Fibroblast of villous mesenchyme (primary cell): ENCODE results near the gene SPATA13. TPM values are rescaled to one million over a fixed set of nuclear protein-coding genes. Genes with fewer than 3 reads are reported as not detected.

Experiments
- DNase-seq: peaks from one replicate; pipeline ENCODE4 v3.0.0-alpha.2; 2010; ENCODE audit warnings: low read depth
- H3K4me3 ChIP-seq: 2 replicates; pipeline ENCODE4 v1.5.1; 2011; ENCODE audit warnings: low read depth, mild to moderate bottlenecking, low read length
- small RNA-seq: library from RNA; depleted of rRNA; stranded (forward); fragments of <200 nt; gene quantifications from one replicate; pipeline ENCODE3, GENCODE V24; 2012
- total RNA-seq: library from RNA; depleted of rRNA; stranded (reverse); fragments of >200 nt; gene quantifications from 2 replicates; pipeline ENCODE4 v1.2.3, GENCODE V29; 2012
- TF ChIP-seq, protein P1 (sequence below): IDR thresholded peaks from 2 replicates; pipeline ENCODE4 v1.5.1; 2012; ENCODE audit warnings: low read depth, mild to moderate bottlenecking, low read length; ENCODE audit not compliant: insufficient read depth

Gene SPATA13
- total RNA-seq, 1 donor, result 19.9 TPM

DNA sequence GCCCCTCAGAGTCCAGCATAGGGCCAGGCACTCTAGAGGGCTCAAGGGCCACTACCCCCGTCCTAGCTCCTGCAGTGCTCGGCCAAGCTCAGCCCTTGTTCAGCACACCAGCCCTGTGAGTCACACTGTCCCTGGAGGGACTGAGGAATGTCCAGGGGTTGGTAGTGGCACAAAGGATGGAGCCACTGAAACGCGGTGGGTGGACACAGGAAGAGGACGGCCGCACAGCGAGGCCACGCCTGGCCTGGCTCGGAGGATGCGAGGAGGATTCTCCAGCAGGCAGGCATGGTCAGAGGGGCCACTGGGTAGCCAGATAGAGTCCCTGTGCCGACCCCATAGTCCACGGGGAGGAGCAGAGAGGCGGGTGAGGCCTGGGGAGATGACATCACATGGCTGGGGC lies 194.6 kb downstream of the SPATA13 start:
- no peak overlapping the region for H3K4me3 ChIP-seq
- TF ChIP-seq, protein P1, sequence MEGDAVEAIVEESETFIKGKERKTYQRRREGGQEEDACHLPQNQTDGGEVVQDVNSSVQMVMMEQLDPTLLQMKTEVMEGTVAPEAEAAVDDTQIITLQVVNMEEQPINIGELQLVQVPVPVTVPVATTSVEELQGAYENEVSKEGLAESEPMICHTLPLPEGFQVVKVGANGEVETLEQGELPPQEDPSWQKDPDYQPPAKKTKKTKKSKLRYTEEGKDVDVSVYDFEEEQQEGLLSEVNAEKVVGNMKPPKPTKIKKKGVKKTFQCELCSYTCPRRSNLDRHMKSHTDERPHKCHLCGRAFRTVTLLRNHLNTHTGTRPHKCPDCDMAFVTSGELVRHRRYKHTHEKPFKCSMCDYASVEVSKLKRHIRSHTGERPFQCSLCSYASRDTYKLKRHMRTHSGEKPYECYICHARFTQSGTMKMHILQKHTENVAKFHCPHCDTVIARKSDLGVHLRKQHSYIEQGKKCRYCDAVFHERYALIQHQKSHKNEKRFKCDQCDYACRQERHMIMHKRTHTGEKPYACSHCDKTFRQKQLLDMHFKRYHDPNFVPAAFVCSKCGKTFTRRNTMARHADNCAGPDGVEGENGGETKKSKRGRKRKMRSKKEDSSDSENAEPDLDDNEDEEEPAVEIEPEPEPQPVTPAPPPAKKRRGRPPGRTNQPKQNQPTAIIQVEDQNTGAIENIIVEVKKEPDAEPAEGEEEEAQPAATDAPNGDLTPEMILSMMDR, result no peak
- no peak for DNase-seq

DNA sequence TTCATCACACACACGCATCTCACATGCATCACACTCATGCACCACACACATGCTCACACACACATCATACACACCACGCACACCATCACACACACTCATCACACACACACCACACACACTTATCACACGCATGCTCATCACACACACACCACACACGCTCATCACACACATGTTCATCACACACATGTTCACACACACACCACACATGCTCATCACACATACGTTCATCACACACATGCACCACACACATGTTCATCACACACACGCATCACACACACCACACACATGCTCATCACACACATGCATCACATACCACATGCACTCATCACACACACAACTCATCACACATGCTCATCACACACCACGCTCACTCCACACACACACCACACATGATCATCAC lies 195.8 kb downstream of the SPATA13 start:
- no peak overlapping the region for H3K4me3 ChIP-seq
- DNase-seq, result no peak
- TF ChIP-seq, protein P1, result no peak

Small RNAs within 50 kb of the gene (small RNA-seq; reads per million reads assigned to genes)
- 4.9 reads per million, percentile 81 among the genes with 10 or more reads in this experiment for gene MIR2276

Other genes starting within 250 kb of the SPATA13 start
- gene C1QTNF9, start 148.9 kb downstream of the SPATA13 start, total RNA-seq, result not detected in 2 replicates